PC-9 (cell line): ENCODE data around the gene GBP2. TPM values are rescaled to one million over a fixed set of nuclear protein-coding genes. Genes with fewer than 3 reads are reported as not detected.

ENCODE experiments used
- BruUV-seq: library from RNA; stranded (reverse); fragments of 400-500 nt; replicated peaks from 2 replicates; lab custom pipeline; 2021; lab: Mats Ljungman, UMichigan
- CTCF ChIA-PET: fragments of 300-600 bp; sonication (Branson Sonifier 250); formaldehyde crosslinking; loops from one replicate; lab custom pipeline; 2022; ENCODE audit warnings: antibody characterized with exemption; lab: Charles Lee
- POLR2A ChIA-PET: fragments of 300-600 bp; sonication (Branson Sonifier 250); formaldehyde crosslinking; loops from one replicate; lab custom pipeline; 2022; ENCODE audit warnings: antibody characterized with exemption; ENCODE audit not compliant: unreplicated experiment; lab: Charles Lee
- DNase-seq, 2 experiments: peaks; one replicate each; pipeline versions ENCODE4 v3.0.0 to v3.0.0-alpha.2; 2015 to 2022; ENCODE audit warnings: mixed read lengths in 1 of 2
- H2AFZ ChIP-seq: fragments of 200-600 bp; sonication (generic); 2 replicates; pipeline ENCODE4 v1.8.1; 2017; ENCODE audit warnings: antibody characterized with exemption
- H3F3A ChIP-seq: fragments of 200-600 bp; sonication (generic); 2 replicates; pipeline ENCODE4 v1.8.1; 2017; ENCODE audit warnings: antibody characterized with exemption, mild to moderate bottlenecking, low read depth; ENCODE audit not compliant: insufficient read depth
- H3K27ac ChIP-seq: fragments of 200-600 bp; sonication (generic); 2 replicates; pipeline ENCODE4 v1.6.1; 2016; ENCODE audit warnings: mixed run types
- H3K27me3 ChIP-seq: fragments of 200-600 bp; sonication (generic); 2 replicates; pipeline ENCODE4 v1.6.1; 2016; ENCODE audit warnings: low read depth, mixed run types; ENCODE audit not compliant: insufficient read depth
- H3K36me3 ChIP-seq: fragments of 200-600 bp; sonication (generic); 2 replicates; pipeline ENCODE4 v1.6.1; 2016; ENCODE audit warnings: low read depth, mixed run types
- H3K4me1 ChIP-seq: fragments of 200-600 bp; sonication (generic); replicated peaks from 2 replicates; pipeline ENCODE4 v1.6.1; 2016; ENCODE audit warnings: mixed run types; ENCODE audit not compliant: insufficient read depth
- H3K4me2 ChIP-seq: fragments of 200-600 bp; sonication (generic); 2 replicates; pipeline ENCODE4 v1.6.1; 2017; ENCODE audit warnings: mixed run types
- H3K4me3 ChIP-seq: fragments of 200-600 bp; sonication (generic); 2 replicates; pipeline ENCODE4 v1.6.1; 2016; ENCODE audit warnings: mixed run types
- H3K79me2 ChIP-seq: fragments of 200-600 bp; sonication (generic); 2 replicates; pipeline ENCODE4 v1.6.1; 2017; ENCODE audit warnings: low read depth, mixed run types
- H3K9me2 ChIP-seq: fragments of 200-600 bp; sonication (generic); 2 replicates; pipeline ENCODE4 v1.8.1; 2017; ENCODE audit warnings: mild to moderate bottlenecking; ENCODE audit not compliant: insufficient read depth
- H3K9me3 ChIP-seq: fragments of 200-600 bp; sonication (generic); 2 replicates; pipeline ENCODE4 v1.8.1; 2016; ENCODE audit warnings: low read depth; ENCODE audit not compliant: insufficient read depth
- H4K20me1 ChIP-seq: fragments of 200-600 bp; sonication (generic); 2 replicates; pipeline ENCODE4 v1.8.1; 2017; ENCODE audit not compliant: insufficient read depth
- CTCF ChIP-seq: fragments of 200-600 bp; sonication (generic); conservative IDR thresholded peaks from 2 replicates; pipeline ENCODE4 v1.6.1; 2017; ENCODE audit warnings: mixed run types, antibody characterized with exemption, mild to moderate bottlenecking, moderate library complexity
- EZH2 ChIP-seq: fragments of 200-600 bp; sonication (generic); IDR thresholded peaks from 2 replicates; pipeline ENCODE4 v1.8.0; 2017; ENCODE audit warnings: antibody characterized with exemption, low read depth
- intact Hi-C: fragments of 100-400 bp; cut with micrococcal nuclease; formaldehyde crosslinking; loops from one replicate; pipeline ENCODE4 v1.10.0; 2022; ENCODE audit not compliant: unreplicated experiment
- total RNA-seq: library from RNA; stranded (reverse); gene quantifications from 2 replicates; pipeline ENCODE4 v1.2.3, GENCODE V29; 2021

Gene GBP2
- total RNA-seq, 1 experiment from 2014 or later = 7.0 TPM

GRCh38 chr1:89142160-89142559, 16.2 kb upstream of the GBP2 start:
- Histone ChIP-seq H4K20me1 (no peaks in the 10 kb centered on the region), H2AFZ (no peak overlapping the region), H3K36me3 (no peaks in the 10 kb centered on the region), H3K4me1 (no peaks in the 10 kb centered on the region), H3F3A (no peaks in the 10 kb centered on the region), H3K79me2 (no peaks in the 10 kb centered on the region), H3K27me3 (no peaks in the 10 kb centered on the region), H3K4me3 (no peak overlapping the region), H3K9me3 (no peaks in the 10 kb centered on the region), H3K27ac (no peak overlapping the region), H3K4me2 (no peak overlapping the region), H3K9me2 (no peaks in the 10 kb centered on the region)
- POLR2A ChIA-PET = no interaction called here
- TF ChIP-seq CTCF = no peak
- intact Hi-C loops = no loop called here
- no peak for DNase-seq
- CTCF ChIA-PET = no interaction called here
- no TSS peak for BruUV-seq

- H3K4me3 ChIP-seq = no peak overlapping the region
- H3K36me3 ChIP-seq = no peaks in the 10 kb centered on the region
- intact Hi-C loops = no loop called here
- H3K27ac ChIP-seq = no peak overlapping the region
- H3K4me1 ChIP-seq = no peaks in the 10 kb centered on the region
- no peaks in the 10 kb centered on the region for H3K27me3 ChIP-seq
- no peaks in the 10 kb centered on the region for H3K9me3 ChIP-seq
- no peak overlapping the region for H3K4me2 ChIP-seq
- CTCF ChIA-PET = no interaction called here
- no peaks in the 10 kb centered on the region for H3F3A ChIP-seq
- TF ChIP-seq EZH2 (no peak), CTCF (no peak)
- H3K79me2 ChIP-seq = no peaks in the 10 kb centered on the region
- DNase-seq = no peak
- no TSS peak for BruUV-seq
- no peaks in the 10 kb centered on the region for H3K9me2 ChIP-seq
- POLR2A ChIA-PET = no interaction called here
- H2AFZ ChIP-seq = no peak overlapping the region
- no peaks in the 10 kb centered on the region for H4K20me1 ChIP-seq
These were observed 7.8 kb upstream of the GBP2 start for GRCh38 chr1:89133747-89134146.

GRCh38 chr1:89130716-89131115, 4.8 kb upstream of the GBP2 start:
- H3K79me2 ChIP-seq = no peaks in the 10 kb centered on the region
- ChIA-PET CTCF (no interaction called here), POLR2A (no interaction called here)
- H3K9me3 ChIP-seq = no peaks in the 10 kb centered on the region
- H3K27ac ChIP-seq = no peak overlapping the region
- no peaks in the 10 kb centered on the region for H3F3A ChIP-seq
- TF ChIP-seq CTCF (no peak), EZH2 (no peak)
- H4K20me1 ChIP-seq = no peaks in the 10 kb centered on the region
- H3K4me3 ChIP-seq = no peak overlapping the region
- H2AFZ ChIP-seq = no peak overlapping the region
- no TSS peak for BruUV-seq
- intact Hi-C loops = no loop called here
- no peak for DNase-seq
- no peaks in the 10 kb centered on the region for H3K27me3 ChIP-seq
- no peaks in the 10 kb centered on the region for H3K36me3 ChIP-seq
- H3K4me2 ChIP-seq = no peak overlapping the region
- no peaks in the 10 kb centered on the region for H3K9me2 ChIP-seq
- H3K4me1 ChIP-seq = peaks cover 11% of the 10 kb centered on the region
